ENCODE results near the gene PLA2G4B.

Gene PLA2G4B

GRCh38 chr15:41851755-41852370 lies 13.2 kb downstream of the PLA2G4B start:
- no peak for DNase-seq

- no peak for DNase-seq
Observed at GRCh38 chr15:41852736-41853590, 14.3 kb downstream of the PLA2G4B start.

- DNase-seq = no peak
Observed at GRCh38 chr15:41853831-41854230, 15.2 kb downstream of the PLA2G4B start.

GRCh38 chr15:41854443-41854842 lies 15.8 kb downstream of the PLA2G4B start:
- DNase-seq = no peak

GRCh38 chr15:41855261-41855961 lies 16.8 kb downstream of the PLA2G4B start:
- no peak for DNase-seq

- DNase-seq = no peak
Observed at GRCh38 chr15:41856262-41856661, 17.6 kb downstream of the PLA2G4B start.

GRCh38 chr15:41856716-41857115 lies 18.1 kb downstream of the PLA2G4B start:
- DNase-seq = no peak

- DNase-seq = no peak
Observed at GRCh38 chr15:41857316-41857715, 18.7 kb downstream of the PLA2G4B start.

GRCh38 chr15:41858756-41859155 lies 20.1 kb downstream of the PLA2G4B start:
- DNase-seq = no peak

- DNase-seq = no peak
Observed at GRCh38 chr15:41860049-41860828, 21.6 kb downstream of the PLA2G4B start.

GRCh38 chr15:41861736-41862356 lies 23.2 kb downstream of the PLA2G4B start:
- no peak for DNase-seq

- no peak for DNase-seq
Observed at GRCh38 chr15:41862515-41863116, 24.0 kb downstream of the PLA2G4B start.

- no peak for DNase-seq
Observed at GRCh38 chr15:41865490-41866055, 26.9 kb downstream of the PLA2G4B start.

- DNase-seq = no peak
Observed at GRCh38 chr15:41866263-41866703, 27.6 kb downstream of the PLA2G4B start.

GRCh38 chr15:41866872-41867579 lies 28.4 kb downstream of the PLA2G4B start:
- DNase-seq = no peak

- no peak for DNase-seq
Observed at GRCh38 chr15:41868321-41868720, 29.7 kb downstream of the PLA2G4B start.

- no peak for DNase-seq
Observed at GRCh38 chr15:41869770-41870688, 31.4 kb downstream of the PLA2G4B start.

GRCh38 chr15:41870689-41871081 lies 32.0 kb downstream of the PLA2G4B start:
- DNase-seq = peak; percentile 72

GRCh38 chr15:41871175-41871905 lies 32.7 kb downstream of the PLA2G4B start:
- no peak for DNase-seq
